ENCODE measurements around the gene PTGR2. TPM values are rescaled to one million over a fixed set of nuclear protein-coding genes. Genes with fewer than 3 reads are reported as not detected.

PTGR2 gene
- total and polyA plus RNA-seq, 4 donors, result 4.2 to 9.5 (median 7.9) TPM

DNA sequence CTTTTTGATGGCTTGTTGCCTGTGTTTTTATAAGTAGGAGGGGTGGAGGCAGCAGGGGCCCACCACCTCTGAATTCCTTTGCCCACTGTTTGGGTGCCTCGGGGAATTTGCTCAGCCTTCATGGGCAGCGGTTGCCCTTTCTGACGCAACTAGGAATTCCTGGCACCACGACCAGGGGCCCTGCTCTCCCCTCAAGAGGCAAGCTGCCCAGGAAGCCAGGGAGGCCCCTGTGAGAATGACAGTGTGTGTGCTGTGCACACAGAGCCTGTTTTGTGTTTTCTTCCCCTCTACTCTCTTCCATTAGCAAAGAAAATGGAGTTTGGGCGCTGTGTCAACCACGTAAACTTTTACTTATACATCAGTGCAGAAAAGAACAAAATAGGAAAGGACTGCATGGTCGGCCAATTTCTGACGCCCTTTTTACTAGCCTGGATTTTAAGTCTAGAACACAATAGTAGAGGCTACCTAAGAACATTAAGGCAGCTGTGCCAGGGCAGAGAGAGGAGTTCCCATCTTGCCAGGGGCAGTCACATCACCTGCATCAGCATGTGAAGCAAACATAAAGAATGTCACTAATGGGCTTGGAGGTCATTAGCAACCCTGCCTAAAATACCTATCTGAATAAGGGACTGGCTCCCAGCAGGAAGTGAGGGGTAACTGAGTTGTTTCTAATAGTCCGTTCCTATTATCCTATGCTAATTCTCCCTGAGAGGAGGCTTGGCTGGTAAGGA, 17.9 kb upstream of the PTGR2 start:
- no peak overlapping the region for H3K9ac ChIP-seq (ENCODE audit: low read depth in 1 of 2, low read length in 2 of 2)
- WGBS, result 60% methylated on average over 9 of the region's 9 CpGs
- H3K4me1 ChIP-seq (ENCODE audit: control insufficient read depth in 4 of 4, insufficient read depth in 4 of 4, low read length in 3 of 4), result peaks cover 7 to 27% (median 22%) of the 10 kb centered on the region in 4 donors
- no peaks in the 10 kb centered on the region for H3K36me3 ChIP-seq (ENCODE audit: control insufficient read depth in 4 of 4, insufficient read depth in 3 of 4, low read depth in 1 of 4, low read length in 3 of 4)
- H3K27me3 ChIP-seq (ENCODE audit: control insufficient read depth in 4 of 4, insufficient read depth in 4 of 4, low read length in 3 of 4), result no peaks in the 10 kb centered on the region
- peak overlapping the region in 1 of 2 donors; percentile 31 for H3K27ac ChIP-seq (ENCODE audit: low read depth in 1 of 2, low read length in 2 of 2)
- DNase-seq (ENCODE audit: low spot score), result no peak
- no peak overlapping the region for H3K4me3 ChIP-seq (ENCODE audit: low read depth in 1 of 3, low read length in 3 of 3)
- H3K9me3 ChIP-seq (ENCODE audit: control insufficient read depth in 4 of 4, low read length in 3 of 4), result no peaks in the 10 kb centered on the region
- TF ChIP-seq, protein P1, sequence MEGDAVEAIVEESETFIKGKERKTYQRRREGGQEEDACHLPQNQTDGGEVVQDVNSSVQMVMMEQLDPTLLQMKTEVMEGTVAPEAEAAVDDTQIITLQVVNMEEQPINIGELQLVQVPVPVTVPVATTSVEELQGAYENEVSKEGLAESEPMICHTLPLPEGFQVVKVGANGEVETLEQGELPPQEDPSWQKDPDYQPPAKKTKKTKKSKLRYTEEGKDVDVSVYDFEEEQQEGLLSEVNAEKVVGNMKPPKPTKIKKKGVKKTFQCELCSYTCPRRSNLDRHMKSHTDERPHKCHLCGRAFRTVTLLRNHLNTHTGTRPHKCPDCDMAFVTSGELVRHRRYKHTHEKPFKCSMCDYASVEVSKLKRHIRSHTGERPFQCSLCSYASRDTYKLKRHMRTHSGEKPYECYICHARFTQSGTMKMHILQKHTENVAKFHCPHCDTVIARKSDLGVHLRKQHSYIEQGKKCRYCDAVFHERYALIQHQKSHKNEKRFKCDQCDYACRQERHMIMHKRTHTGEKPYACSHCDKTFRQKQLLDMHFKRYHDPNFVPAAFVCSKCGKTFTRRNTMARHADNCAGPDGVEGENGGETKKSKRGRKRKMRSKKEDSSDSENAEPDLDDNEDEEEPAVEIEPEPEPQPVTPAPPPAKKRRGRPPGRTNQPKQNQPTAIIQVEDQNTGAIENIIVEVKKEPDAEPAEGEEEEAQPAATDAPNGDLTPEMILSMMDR (IDR thresholded peaks at IDR 0.05; ENCODE audit: low read depth, low read length, missing input control), result no peak
- peak in 1 of 2 donors; percentile 12 for TF ChIP-seq HNF4A (conservative IDR thresholded peaks at IDR 0.05)

DNA sequence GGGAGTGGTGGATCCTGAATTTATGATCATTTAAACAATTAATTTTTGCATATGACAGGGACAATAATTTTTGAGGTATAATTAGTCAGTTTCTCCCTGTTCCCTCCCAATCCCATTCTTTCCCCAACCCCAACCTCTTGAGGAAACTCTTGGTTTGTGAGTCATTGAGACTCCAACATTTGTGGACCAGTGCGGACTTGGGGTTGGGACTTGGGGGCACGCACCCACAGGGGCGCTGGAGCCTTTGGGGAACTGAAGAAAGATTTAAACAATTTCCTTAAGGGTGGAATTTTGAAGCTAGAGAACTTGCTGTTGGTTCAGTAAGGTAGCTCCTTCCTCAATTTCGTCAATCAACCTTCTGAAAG, 17.4 kb upstream of the PTGR2 start:
- H3K27ac ChIP-seq (ENCODE audit: low read depth in 1 of 2, low read length in 2 of 2), result no peak overlapping the region

More for the DNA sequence above, 17.4 kb upstream of the PTGR2 start:
- Histone ChIP-seq H3K27me3 (ENCODE audit: control insufficient read depth in 4 of 4, insufficient read depth in 4 of 4, low read length in 3 of 4) (no peaks in the 10 kb centered on the region), H3K4me3 (ENCODE audit: low read depth in 1 of 3, low read length in 3 of 3) (no peak overlapping the region), H3K9me3 (ENCODE audit: control insufficient read depth in 4 of 4, low read length in 3 of 4) (no peaks in the 10 kb centered on the region), H3K4me1 (ENCODE audit: control insufficient read depth in 4 of 4, insufficient read depth in 4 of 4, low read length in 3 of 4) (peaks cover 7 to 27% (median 23%) of the 10 kb centered on the region in 4 donors), H3K36me3 (ENCODE audit: control insufficient read depth in 4 of 4, insufficient read depth in 3 of 4, low read depth in 1 of 4, low read length in 3 of 4) (no peaks in the 10 kb centered on the region), H3K9ac (ENCODE audit: low read depth in 1 of 2, low read length in 2 of 2) (no peak overlapping the region)
- TF ChIP-seq SP1 (IDR thresholded peaks at IDR 0.05) (no peak), HNF4G (IDR thresholded peaks at IDR 0.05) (no peak), FOXA1 (IDR thresholded peaks at IDR 0.05) (no peak), RXRA (IDR thresholded peaks at IDR 0.05) (no peak), JUND (IDR thresholded peaks at IDR 0.05) (no peak), HNF4A (conservative IDR thresholded peaks at IDR 0.05) (no peak)
- TF ChIP-seq, protein P1 (IDR thresholded peaks at IDR 0.05; ENCODE audit: low read depth, low read length, missing input control), result no peak
- TF ChIP-seq, protein P2, sequence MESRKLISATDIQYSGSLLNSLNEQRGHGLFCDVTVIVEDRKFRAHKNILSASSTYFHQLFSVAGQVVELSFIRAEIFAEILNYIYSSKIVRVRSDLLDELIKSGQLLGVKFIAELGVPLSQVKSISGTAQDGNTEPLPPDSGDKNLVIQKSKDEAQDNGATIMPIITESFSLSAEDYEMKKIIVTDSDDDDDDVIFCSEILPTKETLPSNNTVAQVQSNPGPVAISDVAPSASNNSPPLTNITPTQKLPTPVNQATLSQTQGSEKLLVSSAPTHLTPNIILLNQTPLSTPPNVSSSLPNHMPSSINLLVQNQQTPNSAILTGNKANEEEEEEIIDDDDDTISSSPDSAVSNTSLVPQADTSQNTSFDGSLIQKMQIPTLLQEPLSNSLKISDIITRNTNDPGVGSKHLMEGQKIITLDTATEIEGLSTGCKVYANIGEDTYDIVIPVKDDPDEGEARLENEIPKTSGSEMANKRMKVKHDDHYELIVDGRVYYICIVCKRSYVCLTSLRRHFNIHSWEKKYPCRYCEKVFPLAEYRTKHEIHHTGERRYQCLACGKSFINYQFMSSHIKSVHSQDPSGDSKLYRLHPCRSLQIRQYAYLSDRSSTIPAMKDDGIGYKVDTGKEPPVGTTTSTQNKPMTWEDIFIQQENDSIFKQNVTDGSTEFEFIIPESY (IDR thresholded peaks at IDR 0.05), result no peak
- TF ChIP-seq, protein P3, sequence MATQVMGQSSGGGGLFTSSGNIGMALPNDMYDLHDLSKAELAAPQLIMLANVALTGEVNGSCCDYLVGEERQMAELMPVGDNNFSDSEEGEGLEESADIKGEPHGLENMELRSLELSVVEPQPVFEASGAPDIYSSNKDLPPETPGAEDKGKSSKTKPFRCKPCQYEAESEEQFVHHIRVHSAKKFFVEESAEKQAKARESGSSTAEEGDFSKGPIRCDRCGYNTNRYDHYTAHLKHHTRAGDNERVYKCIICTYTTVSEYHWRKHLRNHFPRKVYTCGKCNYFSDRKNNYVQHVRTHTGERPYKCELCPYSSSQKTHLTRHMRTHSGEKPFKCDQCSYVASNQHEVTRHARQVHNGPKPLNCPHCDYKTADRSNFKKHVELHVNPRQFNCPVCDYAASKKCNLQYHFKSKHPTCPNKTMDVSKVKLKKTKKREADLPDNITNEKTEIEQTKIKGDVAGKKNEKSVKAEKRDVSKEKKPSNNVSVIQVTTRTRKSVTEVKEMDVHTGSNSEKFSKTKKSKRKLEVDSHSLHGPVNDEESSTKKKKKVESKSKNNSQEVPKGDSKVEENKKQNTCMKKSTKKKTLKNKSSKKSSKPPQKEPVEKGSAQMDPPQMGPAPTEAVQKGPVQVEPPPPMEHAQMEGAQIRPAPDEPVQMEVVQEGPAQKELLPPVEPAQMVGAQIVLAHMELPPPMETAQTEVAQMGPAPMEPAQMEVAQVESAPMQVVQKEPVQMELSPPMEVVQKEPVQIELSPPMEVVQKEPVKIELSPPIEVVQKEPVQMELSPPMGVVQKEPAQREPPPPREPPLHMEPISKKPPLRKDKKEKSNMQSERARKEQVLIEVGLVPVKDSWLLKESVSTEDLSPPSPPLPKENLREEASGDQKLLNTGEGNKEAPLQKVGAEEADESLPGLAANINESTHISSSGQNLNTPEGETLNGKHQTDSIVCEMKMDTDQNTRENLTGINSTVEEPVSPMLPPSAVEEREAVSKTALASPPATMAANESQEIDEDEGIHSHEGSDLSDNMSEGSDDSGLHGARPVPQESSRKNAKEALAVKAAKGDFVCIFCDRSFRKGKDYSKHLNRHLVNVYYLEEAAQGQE (IDR thresholded peaks at IDR 0.05), result no peak
- WGBS, result 92% methylated on average over 4 of the region's 4 CpGs
- no peak for DNase-seq (ENCODE audit: low spot score)
